HG02798 (cell line): ENCODE data around the gene SND1.
"Not testable (repeated sequence)": the region's sequence is repeated elsewhere in the genome, so short reads cannot be mapped to it uniquely, and the experiment has no call there.

Experiments used
- ATAC-seq: cut with Tn5 transposase; IDR thresholded peaks from one replicate; pipeline ENCODE4 v1.9.1; 2021; ENCODE audit warnings: mild to moderate bottlenecking; ENCODE audit not compliant: unreplicated experiment, poor library complexity

The SND1 gene

DNA sequence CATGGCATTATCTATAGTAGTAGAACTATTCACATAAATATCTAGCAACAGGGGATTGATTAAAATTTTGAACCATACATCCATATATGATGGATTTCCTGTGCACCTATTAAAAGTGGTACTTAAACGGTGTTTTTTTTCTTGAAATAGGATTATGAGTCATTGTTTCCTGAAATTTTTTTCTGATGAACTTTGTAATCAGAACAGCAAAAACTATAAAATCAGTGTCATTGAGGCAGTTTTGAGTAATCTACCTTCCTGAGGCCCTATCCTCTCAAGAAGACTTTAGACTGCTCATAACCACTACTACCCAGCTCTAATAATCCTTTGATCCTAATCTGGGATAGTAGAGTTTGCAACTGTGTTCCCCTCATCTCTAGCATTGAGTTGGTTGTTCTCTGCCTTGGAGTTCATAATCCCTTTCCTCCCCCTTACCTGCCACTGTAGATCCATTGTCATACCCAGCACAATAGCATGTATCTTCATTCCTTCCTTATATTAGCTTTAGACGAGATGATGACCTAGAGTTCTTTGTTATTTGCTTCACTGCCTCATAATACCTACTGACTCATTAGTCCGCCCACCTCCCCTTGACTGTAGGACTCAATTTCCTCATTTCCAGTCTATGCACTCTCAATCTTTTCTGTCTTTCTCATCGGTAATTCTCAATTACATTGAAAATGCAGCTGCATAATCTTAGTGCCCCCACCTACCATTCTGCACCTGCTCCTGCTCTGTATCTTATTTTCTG lies 245.9 kb downstream of the SND1 start:
- ATAC-seq = no peak

DNA sequence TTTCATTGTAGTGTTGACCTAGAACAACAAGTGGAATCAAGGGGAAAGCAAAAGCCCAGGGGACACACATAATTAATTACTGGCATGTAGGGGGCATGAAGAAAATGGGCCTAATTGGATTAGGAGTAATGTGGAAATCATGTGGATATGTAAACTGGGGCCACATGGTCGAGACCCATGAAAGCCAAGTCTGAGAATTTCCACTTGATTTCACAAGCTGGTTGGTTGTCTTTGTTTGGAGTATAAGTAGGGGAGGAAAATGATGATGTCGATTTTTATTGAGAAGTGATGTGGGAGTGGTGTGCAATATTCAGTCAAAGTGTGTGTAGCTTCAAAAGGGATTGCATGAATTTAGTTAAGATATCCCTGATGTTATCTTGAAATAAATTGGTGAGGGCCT lies 247.4 kb downstream of the SND1 start:
- no peak for ATAC-seq

DNA sequence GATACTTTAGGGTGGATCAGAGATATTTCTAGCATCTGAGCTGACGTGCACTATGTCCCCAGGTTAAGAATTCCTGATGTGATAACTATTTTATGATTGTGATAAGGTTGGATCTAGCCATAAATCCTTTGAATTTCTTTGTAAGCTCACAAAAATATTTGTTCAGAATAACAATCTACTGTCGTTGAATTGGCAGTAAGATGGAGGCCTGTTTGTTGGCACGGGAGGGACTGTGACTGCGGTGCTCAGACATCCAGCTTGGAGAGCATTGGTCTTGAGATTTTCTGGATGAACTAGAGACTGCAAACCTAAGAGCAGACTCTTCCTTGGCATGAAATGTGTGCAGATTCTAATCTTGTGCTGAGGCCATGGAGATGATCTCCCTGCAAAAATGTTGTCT lies 248.1 kb downstream of the SND1 start:
- no peak for ATAC-seq

DNA sequence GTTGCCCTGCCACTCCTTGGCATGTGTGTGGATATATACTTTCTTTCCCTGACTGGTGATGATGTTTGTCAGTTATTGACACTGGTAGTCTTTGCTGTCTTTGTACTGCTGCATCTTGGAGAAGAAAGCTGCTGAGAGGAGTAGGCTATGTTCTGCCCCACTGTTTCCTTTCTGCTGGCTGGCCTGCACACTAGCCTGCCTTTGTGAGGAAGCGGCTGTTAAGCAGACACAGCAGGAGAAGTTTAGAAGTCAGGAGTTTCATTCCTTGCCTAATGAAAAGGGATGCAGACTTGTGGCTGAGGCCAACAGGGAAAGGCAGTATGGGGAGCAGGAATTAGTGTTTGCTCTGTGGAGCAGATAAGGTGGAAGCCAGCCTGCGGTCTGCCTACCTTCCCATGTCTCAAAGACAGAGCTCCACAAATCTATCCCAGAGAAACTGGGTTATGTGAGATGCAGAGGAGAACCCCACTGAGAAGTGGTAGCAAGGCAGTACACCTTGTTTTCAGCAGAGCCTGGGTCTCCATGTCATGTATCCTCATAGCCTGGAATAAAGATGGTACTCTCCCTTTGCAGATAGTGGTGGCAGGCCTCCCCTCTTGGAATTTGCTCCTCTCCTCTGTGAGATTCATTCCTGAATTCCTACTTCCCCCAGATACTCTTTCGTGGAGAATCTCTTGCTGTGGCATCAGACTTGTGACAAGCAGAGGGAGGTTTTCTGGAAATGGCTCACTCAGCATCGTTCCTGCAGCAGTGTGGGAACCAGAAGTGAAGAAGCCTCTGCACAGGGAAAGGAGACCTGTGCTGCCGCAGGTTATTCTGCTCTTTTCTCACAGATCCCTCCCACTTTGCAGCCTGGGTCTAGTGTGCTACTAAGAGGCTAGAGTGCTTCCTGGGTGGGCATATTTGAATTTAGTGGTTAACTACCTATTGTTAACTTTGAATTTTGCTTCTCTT lies 249.0 kb downstream of the SND1 start:
- peak; percentile 51 for ATAC-seq

DNA sequence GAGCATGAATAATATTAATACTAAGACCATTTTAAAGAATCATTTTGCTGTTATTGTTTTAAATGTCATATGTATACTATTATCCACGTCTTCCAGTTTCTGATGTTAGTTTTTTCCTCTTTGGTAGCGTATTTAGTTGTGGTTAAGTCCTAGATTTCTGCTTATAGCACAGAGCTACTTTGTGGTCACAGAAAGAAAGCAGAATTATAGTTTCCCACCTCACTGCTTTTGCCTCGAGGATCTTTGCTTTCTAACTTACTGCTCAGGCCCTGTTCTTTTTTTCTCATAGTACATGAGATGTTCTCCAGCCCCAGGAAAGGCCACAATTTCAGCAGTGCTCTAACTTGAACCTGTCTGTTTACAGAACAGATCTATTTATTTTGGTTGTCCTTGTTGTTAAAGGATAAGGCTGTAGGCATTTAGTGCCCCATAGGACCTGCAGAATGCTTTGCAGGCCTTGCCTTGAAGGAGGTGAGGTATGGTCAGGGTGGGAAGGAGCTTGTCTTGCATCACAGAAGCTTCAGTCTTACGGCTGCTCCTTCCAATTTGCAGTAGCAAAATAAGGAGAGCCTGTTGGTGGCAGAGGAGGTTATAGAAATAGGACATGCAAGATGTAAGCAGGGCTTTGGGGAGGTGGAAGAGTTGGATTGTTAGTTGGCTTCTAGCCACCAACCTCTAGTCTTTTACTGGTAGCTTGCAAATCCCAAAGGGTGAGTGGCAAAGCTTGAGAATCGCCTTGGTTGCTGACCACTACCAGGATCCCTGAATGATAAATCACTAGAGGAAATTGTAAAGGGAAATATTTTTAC lies 250.1 kb downstream of the SND1 start:
- ATAC-seq = peak; percentile 44

DNA sequence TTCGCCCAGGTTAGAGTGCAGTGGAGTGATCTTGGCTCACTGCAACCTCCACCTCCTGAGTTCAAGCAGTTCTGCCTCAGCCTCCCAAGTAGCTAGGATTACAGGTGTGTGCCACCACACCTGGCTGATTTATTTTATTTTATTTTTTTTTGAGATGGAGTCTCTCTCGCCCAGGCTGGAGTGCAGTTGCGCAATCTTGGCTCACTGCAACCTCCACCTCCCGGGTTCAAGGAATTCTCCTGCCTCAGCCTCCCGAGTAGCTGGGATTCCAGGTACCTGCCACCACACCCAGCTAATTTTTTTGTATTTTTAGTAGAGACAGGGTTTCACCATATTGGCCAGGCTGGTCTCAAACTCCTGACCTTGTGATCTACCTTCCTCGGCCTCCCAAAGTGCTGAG lies 250.8 kb downstream of the SND1 start:
- ATAC-seq = not testable (repeated sequence)

DNA sequence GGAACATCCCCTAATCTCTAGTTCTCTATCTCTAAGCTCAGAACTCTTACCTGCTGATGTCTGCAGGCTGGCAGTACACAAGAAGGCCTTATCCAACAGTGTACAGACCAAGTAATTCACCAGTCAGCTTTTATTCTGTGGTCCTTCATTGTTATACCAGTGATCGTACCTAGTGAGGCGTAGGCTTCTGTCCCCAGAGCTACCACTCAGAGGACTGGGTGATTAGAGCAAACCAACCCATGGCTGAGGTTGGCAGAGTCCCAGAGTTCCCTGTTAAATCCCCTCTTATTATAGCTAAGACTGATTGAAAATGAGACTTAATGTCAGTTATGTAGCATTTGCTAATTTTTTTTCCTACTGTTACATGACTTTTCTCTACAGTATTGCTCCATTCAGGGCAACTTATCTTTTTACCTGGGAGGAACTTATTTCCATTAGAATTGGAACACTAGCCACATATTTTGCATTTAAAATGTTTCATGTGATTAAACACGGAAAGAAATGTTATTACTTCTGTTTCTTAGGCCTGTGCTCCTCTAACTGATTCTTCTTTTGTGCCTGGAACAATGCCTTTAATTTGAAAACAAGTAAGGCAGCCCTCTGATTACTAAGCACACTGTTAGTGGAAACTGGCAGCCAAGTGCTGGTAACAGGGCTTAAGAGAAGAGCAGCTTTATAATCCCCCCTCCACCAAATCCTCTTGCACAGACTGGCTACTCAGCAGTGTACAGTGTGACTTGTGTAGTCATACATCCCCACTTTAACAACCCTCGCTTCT lies 252.1 kb downstream of the SND1 start:
- ATAC-seq = no peak

DNA sequence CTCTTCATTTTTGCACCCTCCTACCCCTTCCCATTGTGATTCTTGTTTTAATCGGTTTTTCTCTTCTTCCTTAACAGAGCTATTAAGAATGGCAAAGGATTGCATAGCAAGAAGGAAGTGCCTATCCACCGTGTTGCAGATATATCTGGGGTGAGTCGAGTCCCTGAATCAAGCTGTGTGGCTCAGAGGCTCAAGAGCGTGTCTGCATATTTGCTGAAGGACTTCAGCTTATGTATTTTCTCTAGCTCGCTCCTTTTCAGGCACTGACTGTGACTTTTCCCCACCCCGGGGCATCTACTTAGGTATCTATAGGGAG lies 252.6 kb downstream of the SND1 start:
- ATAC-seq = no peak

DNA sequence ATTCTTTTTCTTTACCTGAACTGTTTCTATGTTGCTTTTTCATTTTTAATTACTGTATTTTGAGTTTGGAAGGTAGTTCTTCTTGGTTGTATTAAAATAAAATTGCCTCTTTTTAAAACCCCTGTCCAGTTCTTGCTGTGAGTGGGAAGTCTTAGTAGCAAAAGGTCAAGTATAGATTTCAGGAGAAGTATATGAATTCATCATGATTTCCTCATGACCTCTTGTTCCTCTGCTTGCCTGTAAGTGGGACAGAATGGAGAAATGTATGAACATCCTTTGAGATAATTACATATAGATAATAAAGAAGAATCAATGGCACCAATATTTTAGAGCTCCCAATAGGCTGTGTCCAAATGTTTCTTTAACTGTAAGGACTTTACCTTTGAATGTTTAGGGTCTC lies 253.0 kb downstream of the SND1 start:
- no peak for ATAC-seq

DNA sequence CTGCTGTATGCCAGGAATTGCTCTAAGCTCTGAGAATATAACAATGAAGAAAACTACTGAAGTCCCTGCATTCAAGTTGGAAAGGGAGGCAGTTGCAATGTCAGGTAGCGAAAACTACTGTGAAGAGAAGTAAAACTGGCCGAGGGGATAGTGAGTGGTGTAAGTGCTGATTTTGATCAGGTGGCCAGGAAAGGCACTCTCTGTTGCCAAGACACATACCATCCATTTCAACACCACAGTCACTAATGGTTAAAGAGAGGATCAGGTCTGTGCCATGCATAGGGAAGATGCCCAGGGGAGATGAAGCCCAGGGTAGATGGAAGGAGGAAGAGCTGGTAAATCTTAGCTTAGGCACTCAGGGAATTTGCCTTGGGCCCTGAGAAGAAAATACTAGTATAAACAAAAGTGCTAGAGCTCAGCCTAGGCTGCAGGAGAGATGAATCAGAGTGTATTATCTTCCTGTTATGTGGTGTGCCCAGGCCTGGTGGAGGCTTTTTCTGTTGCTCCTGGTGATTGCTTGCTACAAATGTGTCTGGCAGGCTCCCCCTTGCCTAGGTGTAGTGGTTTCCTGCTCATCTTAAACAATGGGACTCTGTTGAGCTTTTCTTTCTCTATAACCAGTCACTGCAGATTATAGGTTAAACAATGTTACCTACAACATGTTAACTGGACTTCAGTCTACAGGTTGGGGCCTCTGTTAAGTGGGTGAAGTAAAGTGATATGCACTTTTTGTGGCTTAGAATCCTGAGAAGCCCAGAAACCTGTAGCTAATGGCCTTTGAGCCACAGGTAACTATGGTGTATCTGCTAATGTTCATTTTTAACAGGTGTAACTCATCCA lies 253.7 kb downstream of the SND1 start:
- no peak for ATAC-seq

DNA sequence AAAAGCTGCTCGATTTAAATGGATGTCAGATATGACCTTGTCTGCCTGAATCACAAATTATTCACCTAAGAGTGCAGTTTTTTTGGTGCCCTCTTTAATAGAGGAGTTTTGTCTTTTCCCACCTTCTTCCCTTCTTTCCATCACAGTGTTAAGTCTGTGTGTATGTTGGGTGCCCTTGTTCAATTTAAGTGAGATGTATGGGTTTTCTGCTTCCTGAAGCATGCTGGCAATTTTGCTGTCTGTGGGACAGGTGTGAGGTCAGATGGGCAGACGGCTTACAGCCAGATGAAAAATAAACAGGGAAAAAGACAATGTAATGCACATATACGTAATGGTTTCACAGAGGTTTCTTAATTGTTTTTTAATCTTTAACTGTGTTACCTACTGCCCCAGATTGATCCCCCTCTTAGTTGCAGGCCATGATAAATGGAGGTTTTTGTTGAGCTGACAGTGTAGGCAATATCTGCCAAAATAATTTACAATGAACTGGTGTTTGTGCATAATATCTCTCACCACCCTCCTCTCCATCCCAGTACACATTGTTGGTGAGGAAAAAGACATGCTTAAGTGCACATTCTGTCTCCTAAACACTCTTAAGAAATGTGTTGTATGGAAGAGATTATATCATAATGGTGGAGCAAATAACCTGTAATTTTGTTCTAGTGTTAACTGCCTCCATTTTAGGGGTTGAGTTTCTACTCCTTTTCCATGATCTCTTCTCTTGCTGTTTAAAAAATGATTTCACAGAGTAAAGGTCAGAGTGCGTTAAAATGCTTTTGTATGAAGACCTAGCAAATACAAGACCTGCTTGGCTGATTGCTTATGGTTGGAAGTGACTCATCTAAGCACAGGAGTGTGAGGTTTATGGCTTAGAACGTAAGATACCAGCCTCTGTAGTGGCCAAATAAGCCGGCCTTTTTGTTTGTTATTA lies 255.4 kb downstream of the SND1 start:
- ATAC-seq = no peak

DNA sequence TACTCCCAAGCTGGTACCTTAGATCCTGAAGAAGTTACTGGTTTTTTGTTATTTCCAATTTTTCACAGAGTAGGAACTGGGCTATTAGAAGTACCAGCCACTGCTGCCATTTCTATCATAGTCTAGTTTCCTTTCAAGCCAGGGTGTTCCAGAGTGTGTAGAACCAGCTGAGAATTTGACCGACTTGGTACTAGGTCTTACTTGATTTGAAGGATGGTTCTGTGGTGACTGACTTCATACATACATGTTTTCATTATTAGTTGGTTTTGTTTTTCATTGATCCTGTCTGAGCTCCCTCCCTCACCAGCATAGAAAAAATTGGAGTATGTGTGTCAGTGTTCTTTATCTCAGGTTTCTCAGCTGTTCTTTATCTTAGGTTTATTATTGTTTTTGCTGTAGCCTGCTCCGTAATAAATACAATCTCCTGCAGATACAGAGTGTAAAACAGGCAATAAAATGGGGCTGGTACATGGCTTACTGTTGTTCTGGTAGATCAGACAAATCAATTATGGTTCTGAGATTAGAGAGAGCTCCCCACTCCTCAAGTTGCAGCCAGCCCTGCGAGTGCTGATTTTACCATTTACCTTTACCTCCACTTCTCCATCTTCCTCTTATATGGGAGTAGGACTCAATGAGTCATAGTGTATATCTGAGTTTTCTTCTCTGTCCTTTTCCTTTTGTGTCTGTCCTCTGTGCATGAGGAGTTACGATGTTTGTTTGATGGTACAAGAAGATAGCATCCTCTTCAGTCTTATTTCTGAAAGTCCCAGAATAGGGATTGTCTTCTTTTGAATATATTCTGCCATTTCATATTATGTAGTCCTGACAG lies 256.6 kb downstream of the SND1 start:
- no peak for ATAC-seq

DNA sequence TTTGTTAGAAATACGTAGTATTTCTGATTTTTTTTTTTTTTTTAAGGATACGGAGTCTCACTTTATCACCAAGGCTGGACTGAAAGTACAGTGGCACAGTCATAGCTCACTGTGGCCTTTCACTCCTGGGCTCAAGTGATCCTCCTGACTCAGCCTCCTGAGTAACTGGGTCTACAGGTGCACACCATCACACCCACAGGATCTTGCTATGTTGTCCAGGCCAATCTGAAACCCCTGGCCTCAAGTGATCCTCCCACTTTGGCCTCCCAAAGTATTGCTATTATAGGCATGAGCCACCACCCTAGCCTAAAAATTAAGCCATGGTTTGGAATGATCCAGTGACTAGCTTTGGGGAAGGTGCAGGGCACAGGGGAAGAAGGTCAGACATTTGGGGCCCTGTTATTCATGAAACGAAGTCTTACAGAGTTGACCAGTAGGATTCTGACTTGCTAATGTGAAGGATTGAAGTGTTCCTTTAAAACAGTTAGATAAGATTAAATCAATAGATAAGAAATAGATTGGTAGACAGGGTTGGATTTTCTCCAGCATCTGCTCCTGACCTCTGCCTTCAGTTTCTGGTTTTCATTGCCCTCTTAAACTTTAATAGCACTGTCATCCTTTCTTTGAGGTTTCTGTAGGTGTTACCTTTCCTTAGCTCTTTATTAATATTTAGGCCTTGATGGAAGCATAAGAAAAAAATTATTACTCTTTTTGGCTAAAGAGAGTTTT lies 257.6 kb downstream of the SND1 start:
- no peak for ATAC-seq

DNA sequence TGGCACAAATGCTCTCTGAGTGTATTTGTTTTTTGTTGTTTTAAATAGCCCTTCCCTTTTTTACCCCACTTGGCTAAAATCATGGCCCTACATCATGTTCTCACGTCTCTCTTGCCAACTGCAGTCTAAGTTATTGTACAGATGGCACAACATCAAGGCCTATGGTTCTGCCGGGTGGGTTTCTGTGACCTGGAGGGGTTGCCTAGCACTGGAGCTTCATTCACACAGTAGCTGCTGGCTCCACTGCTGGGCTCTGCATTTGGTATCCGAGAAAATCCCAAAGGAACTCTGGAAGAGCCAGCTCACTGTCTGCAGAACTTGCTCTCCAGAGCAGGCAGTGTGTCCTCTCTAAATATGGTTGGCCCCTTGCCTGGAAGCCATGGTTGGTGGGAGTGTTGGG lies 258.7 kb downstream of the SND1 start:
- ATAC-seq = no peak

DNA sequence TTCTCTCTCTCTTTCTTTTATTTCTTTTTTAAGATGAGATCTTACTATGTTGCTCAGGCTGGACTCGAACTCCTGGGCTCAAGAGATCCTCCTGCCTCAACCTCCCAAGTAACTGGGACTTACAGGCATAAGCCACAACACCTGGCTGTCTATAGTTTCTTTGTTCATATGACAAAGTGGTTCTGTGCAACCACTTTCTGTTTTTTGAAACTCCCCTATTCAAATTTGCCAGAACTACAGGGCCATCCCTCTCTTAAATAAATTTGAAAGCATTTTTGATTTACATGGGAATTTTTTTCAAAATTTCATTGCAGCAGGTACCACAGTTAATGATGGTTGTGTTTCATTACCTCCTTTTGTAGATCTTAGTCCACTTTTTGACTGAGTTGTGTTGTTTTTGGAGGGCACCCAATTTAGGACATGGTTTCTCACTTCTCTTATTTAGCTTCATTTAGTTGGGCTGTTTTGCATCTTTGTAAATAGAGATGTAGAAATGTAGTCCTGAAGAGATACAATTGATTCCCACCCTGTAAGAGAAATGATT lies 260.0 kb downstream of the SND1 start:
- peak; percentile 89 for ATAC-seq

DNA sequence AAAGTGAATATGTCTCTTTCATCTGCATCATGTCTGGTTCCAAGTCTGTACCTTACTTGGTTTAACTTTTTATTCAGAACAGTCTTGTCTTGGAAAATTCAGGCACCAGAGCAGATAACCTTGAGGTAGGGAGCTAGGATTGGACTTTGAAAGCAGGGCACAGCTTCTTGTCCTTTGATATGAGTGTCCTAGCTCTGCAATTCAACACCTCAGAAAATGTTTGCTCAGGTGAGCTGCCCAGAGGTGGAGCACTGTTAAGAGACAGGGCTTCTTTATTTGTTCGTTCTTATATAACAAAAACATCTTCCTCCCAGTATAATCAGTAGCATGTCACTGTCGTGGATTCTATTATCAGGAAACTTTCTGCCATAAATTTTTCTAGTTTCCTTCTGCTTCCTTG lies 260.9 kb downstream of the SND1 start:
- ATAC-seq = no peak
